ENCODE results near the gene NFATC1.
A peak's percentile ranks its signal among the peaks of the same experiment; 100 is the strongest.

The NFATC1 gene

DNA sequence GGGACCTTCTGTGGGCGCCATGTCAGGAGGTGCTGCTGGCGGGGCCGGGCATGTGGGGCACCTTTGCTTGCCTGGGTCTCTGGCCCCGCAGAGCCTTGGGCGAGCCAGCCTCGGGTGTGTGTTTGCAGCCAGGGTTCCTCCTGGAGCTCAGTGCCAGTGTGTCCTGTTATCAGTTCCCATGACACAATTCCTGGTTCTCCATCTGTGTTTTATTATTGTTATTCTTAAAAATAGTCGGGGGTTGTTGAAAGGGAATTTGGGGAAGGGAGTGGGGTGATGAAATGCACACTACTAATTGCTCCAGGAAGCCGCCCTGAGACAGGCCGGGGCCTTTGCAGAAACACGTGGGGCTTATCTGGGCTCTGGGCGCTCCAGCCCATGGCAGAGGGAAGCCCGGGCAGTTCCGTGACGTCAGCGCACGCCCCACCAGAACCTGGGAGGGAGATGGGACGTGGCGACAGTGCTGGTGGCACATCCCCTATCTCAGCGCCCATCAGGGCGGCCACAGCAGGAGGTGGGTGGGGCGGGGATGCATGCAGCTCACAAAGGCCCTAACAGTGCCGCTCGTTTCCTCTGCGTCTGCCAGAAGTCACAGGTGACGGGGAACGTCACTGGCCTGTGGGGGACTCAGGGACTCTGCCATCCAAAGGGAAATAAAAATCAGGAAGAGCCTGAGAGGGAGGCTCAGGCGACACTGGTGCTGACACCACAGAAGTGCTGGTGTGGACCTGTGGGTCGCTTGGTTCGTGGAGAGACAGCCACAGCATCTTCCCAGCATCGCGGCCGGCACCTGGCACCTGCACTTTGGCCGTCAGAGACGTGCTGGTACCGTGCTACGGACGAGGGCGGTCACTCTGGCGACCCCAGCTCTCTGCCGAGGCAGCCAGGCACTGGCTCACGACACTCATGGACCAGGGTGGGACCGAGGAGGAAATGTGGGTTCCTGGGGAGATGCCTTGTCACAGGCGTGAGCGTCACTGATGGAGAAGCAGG lies 131.0 kb downstream of the NFATC1 start:
- no peak for DNase-seq

DNA sequence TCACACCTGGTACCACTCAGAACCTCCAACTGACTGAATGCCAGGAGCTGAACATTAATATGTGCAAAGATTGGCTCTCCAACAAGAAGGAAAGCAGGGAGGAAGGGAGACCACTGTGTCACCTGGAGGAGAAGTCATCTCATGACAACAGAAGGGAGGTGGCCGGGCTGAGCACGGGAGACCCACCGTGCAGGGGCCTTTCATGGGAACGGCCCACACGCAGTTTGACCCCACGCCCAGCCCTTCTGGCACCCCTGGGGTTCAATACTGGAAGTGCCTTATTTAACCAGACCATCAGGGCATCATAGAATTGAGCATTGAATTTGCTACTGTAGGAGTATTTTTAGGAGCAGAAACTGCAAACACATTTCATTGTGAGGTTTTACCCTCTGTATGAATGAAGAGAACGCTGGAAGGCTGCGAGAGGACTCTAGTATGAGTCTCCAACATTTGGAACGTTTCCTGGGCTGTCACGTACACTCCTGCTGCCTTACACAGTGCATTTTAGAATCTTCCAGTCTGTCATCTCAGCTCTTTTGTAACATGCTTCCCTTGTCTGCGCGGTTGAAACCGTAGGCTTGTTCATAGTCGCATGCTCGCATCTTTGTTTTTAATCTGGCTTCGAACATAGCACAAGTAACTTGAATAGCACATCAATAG lies 132.1 kb downstream of the NFATC1 start:
- no peak for DNase-seq

DNA sequence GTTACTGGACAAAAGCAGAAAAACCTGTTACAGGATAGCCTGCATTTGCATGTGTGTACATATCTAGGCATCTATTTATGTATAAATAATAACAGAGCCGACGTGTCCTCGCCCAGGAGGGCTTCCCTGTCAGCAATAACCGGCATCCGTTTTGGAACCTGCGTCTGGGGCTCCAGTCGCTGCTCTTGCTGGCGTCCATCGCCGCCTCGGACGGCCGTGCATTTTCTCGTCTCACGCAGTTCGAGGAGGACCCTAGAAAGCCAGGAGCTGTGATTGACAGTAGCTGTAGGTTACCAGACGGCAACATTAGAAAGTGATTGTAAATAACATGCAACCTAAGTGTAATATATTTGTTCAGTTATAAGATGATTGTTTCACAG lies 132.6 kb downstream of the NFATC1 start:
- DNase-seq, result no peak

DNA sequence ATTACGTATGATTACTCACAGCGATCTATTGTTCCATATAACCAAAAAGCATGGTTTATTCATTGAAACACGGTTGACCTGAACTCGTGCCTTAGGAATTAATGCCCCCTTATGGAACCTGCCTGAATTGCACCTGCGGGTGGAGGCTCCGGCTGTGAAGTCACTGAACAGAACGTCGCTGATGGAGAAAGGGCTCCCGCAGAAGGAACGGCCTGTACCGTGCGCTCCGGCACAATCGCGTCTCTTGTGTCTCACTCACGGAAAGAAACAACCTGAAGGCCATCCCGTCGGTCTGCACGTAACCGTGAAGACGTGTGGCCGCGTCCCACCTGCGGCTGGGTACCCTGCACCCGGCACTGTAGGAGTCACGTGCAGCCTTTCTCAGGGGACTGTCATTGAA lies 133.1 kb downstream of the NFATC1 start:
- DNase-seq, result peak; percentile 83

DNA sequence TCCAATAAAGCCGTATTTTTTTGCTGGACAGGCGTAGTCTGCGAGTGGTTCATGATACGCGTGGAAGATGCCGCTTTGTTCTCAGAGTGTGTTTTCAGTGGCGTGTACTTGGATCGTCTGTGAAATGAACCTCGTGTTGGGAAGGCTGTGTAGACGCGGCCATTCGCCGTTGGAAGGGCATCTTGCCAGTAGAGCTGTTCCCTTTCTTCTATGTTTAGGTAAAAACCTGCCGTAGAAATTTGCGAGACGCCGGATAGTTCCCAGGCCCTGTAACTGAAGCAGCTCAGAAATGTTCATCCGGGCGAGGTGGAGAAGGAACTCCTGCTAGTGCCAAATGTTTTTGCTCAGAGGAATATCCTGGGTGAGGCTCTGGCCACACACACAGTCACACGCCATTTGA lies 133.6 kb downstream of the NFATC1 start:
- DNase-seq, result no peak

DNA sequence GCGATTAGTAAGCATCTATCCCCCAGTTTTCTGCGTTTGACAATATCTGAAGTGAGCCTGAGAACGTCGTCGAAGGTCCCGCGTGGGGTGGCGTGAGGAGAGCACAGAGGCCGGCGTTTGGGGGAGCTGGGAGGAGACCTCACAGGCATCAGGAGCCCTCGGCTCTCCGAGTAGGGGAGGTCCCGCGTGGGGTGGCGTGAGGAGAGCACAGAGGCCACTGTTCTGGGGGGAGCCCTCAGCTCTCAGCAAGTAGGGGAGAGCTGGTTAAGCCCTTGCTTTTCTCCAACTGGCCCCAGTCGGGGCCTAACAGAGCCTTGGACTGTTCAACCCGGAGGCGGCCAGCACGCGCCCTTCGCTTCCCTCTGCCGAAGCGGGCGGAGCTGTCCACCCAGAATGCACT lies 134.3 kb downstream of the NFATC1 start:
- DNase-seq, result no peak

DNA sequence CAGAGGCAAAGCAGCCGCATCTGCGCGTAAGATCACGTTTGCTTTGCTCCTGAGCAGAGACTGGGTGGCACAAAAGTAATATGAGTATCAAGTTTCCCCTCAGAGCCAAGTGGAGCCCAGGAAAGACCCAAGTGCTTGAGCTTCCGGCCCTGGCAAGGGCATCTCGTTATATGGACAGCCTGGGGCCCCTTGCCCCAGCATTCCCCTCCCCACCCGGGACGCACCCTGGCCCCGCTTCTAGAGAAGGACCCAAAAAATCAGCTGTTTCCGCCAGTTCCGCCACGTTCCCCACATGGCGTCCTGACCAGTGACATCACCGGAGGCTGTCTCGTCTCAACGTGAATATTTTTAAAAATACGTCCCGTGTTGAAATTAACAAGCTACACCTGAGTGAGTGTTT lies 135.1 kb downstream of the NFATC1 start:
- no peak for DNase-seq

DNA sequence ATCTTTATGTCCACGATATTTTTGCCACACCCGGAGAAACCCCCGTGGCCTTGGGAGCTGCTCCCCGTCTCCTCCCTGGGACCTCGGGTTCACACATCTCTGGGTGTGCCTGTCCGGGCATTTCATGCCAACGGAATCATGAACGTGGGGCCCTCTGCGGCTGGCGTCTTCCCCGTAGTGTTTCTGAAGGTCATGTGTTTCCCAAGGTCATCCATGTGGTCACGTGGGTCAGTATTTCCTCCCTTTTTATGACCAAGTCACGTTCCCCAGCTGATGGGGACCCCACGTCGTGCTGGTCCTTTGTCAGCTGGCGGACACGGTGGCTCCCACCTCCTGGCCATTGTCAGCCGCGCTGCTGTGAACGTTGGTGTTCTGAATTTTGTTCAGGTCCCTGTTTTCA lies 135.7 kb downstream of the NFATC1 start:
- no peak for DNase-seq

DNA sequence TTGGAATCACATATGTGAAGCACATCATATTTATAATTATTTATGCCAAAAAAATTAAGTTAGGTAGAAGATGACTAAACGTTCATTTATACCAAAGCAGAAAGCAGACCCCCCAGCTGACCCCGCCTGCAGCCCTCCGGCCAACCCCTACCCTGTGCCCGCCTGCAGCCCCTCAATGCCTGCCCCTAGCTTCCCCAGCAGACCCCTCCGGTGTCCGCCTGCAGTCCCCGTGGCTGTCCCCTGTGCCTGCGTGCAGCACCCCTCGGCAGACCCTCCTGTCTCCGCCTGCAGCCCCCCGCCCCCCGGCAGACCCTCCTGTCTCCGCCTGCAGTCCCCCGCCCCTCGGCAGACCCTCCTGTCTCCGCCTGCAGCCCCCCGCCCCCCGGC lies 136.2 kb downstream of the NFATC1 start:
- no peak for DNase-seq

DNA sequence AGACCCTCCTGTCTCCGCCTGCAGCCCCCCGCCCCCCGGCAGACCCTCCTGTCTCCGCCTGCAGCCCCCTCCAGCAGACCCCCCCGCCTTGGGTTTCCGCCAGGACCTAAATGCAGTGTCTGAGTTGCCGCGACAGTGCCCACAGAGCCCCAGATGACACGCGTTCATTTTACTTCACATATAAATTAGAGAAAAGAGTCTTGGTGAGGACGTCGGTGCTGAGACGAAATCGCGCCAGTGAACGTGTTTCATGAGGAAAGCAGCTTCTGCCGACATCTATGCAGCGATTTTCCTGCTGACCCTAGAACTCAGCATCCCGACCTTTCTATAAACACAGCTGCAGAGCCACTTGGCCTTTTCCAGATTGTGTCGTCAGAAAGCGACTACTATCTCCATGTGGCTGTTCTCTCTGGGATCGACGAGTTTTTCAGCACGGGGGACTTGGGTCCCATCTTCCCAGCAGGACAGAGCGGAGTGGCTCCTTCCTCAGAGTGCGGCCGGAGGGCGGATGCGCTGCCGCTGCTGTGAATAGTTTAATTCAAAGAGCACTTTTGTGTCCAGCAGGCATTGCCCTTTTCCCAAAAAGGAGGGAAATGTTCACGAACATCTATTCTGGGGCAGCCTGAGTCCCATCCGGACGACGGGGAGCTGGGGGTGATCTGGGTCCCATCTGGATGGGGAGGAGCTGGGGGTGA lies 136.7 kb downstream of the NFATC1 start:
- DNase-seq, result no peak

DNA sequence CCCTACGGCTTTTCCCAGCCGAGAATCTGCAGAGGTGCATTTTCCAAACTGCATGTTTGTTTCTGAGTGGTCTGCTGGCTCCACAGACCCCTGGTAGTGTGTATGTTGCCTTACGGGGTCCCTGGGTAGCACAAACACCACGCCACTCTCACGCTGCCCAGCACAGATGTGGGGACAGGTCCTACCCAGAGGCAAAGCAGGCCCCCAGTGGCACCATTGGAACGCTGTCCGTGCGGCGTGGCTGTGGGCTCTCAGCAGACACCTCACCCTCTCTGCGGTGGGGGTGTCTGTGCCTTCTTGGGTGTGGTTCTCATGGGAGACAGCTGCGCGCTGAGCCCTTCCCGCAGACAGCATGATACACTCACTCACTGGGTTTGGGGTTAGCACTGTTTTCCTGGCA lies 137.4 kb downstream of the NFATC1 start:
- DNase-seq, result no peak

DNA sequence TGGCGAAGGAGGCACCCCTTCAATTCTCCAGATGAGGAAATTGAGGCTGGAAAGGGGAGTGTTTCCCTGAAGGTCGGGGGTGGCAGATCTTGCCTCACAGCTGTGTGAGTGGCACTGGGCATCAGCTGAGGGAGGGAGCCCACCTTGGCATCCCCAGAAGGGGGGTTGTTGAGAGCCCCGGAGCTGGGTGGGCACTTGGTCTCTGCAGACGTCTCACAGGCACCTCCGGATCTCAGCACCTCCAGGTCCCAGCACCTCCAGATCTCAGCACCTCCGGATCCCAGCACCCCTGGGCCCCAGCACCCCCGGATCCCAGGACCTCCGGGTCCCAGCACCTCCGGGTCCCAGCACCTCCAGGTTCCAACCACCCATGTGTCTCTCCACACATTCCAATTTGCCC lies 137.9 kb downstream of the NFATC1 start:
- no peak for DNase-seq

DNA sequence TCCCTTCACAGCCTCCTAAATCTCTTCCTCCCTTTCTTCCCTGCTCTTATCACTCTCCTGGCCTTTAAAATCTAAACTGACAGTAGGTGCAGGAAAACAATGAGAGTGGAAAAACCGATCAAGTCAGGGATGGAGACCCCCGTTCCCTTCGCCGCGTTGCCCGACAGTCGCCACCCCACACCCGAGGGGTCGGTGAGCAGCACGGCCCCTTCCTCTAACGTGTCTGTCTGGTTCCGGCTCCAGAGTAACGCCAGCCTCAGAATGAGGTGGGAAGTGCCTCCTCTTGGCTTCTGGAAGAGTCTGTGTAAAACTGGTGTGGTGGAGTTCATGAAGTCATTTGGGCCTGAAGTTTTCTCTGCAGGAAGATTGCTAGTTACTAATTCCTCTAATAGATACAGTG lies 138.6 kb downstream of the NFATC1 start:
- no peak for DNase-seq

DNA sequence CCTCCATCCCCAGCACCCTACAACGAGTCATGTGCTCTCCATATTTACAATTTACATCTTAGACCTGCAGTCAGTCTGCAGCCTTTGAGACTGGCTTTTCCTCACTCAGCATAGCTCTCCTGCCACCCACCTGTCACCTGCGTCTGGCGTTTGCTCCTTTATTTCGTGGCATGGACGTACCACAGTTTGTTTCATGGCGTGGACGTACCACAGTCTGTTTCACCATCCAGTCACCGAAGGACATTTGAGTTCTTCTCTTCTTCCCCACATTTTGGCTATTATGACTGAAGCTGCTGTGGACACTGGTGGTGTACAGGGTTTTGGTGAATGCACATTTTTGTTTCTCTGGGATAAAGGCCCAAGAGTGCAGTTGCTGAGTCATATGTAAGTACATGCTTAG lies 142.0 kb downstream of the NFATC1 start:
- no peak for DNase-seq

DNA sequence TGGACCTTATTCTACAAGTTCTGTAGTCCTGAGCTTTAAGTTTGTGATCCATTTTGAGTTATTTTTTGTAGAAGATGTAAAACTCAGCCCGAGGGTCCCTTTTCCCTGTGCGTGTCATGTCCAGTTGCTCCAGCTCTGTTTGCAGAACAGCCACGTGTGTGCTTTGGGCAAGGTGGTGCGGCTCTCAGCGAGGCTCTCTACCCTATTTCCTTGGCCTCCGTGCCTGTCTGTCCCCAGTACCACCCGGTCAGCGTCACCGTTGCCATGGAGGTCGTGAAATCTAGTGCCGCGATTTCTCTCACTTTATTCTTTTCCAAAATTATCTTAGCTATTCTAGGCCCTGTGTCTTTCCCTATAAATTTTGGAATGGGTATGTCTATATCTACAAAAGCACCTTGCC lies 142.9 kb downstream of the NFATC1 start:
- DNase-seq, result no peak

DNA sequence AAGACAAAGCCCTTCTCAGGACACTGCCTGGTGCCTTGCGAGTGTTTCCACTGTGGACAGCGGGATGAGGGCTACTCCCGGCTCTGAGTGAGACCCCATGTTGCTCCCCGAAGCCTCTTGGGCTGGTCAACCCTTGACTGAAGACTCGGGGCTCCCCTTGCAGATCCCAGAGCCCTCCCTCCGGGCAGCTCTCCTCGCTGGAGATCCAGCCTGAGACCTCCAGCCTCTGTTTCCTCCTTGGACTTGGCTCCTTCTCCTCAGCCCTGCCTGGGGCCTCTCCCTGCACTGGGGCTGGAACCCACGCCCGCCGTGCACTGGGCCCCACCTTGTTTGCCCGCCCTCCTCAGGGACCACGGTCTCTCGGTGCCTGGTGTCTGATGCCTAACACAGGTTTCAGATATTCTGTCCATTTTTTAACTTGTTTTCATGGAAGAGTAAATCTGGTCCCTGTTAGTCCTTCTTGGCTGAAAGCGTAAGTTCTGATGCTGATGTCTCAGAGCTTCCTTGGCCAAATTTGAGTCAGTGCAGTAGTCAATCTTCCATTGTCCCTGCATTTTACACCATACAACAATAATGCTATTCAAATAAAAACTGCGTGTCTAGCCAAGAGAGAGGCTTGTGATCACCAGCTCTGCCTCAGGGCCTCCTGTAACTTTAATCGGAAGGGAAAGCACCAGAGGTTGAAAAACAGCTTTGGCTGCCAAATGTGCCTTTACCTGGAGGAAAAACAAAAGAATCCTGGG lies 144.6 kb downstream of the NFATC1 start:
- no peak for DNase-seq

DNA sequence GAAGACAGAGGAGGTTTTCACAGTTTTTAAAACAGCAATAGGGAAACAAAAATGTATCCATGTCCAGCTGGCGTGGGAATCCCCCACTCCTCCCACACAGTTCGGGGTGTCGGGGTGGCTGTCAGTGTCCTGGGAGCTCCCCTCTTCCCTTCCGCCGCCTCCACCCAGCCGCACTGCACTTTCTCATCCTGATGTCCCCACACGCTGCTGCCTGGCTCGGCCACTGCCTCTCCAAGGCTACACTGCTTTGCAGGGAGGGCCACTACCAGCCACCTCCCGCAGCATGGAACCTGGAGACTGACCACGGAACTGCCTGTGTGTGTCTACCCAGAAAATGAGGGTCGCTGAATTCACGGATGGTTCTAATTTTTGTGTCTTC lies 145.2 kb downstream of the NFATC1 start:
- no peak for DNase-seq

DNA sequence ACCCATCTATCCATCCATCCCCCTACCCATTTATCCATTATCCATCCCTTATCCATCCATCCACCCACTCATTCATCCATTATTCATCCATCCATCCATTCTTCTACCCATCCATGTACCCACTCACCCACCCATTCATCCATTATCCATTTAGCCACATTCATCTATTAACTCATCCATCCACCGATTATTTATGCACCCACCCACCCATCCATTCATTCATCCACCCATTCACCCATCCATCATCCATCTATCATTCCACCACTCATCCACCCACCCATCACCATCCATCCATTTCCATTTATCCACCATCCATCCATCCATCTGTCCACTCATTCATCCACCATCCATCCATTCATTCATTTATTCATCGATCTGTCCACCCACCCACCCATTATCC lies 146.5 kb downstream of the NFATC1 start:
- no peak for DNase-seq

DNA sequence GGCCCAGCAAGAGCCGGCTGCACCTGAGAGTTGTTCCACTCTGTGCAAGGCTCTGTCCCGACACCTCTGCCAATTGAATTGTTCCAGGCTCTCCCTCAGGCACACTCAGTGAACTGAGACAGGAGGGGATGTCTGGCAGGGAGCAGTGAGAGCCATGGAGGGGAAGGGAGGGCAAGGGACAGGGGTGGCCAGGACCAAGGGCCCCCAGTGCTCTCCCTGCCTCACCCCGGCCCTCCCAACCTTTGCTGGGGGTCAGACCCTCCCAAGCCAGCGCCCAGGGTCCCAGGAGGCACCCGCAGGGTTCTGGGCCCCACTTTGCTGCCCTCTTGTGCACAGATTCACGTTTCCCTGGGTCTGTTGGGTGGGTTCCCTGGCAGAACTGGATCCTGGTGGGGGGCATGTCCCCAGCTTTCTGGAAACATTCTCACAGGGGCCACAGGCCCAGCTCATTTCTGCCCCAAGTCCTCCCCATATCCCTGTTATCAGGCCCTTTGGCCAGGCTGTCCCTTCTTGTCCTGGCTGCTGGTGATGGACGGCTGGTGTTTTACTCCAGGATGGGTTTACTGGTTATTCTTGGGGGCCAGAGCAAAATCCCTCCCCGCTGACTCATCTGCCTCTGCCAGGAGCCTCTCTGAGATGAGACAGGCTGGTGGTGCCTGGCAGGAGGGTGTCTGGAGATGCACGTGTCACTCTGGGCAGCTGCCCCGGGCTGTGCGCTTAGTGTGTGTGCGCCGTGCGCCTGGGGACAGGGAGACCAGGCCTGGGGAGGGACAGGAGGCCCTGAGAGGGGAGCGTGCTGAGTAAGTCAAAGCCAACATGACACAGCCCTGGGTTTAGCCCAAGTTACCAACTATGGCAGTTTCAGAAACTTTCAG lies 147.4 kb downstream of the NFATC1 start:
- DNase-seq, result no peak

DNA sequence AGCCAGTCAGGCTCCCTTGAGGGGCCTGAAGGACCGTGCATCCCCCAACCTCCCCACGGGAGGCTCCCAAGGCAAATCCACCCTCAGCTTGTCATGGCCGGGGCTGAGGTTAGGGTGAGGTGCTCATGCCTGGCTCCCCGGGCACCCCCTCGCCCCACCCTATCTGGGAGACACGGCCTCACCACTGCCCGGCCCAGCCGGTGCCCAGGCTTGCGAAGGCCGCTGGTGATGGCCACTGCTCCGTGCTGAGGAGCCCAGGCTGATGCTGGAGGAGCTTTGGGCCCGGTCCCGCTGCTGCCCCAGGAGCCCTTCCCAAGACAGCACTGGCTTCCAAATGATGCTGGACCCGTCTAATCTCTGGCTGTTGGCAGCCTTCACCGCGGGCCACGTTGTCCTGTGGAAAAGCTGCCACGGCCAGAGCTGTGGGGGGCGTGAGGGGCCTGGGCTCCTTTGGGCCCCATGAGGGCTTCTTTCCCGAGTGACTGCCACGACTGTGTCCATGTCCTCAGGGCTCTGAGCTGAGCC lies 148.2 kb downstream of the NFATC1 start:
- no peak for DNase-seq

DNA sequence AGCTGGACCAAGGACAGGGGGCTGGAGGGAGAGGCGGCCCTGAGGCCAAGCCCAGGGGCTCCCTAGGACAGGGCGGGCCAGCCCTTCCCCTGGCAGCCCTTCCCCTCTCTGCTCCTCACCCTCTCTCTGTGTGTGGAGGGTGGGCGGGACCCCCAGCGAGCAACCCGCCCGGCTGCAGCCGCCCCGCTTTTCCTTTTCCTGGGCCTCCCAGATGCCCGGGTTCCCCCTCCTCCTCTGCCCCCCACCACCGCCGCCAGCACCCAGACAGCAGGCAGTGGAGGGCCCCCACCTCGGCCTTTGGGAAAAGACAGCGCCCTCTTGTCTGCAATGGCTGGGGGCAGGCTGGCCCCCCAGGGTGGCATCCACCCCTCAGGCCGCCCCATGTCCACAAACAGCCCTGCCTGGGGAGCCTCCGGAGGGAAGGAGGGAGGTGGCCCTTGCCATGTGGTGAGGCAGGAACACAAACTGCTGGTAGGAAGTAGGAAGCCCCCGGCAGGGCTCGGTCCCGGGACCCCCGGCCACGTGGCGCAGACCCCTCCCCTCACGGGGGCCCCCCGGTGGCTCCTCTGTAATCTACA lies 148.7 kb downstream of the NFATC1 start:
- no peak for DNase-seq

DNA sequence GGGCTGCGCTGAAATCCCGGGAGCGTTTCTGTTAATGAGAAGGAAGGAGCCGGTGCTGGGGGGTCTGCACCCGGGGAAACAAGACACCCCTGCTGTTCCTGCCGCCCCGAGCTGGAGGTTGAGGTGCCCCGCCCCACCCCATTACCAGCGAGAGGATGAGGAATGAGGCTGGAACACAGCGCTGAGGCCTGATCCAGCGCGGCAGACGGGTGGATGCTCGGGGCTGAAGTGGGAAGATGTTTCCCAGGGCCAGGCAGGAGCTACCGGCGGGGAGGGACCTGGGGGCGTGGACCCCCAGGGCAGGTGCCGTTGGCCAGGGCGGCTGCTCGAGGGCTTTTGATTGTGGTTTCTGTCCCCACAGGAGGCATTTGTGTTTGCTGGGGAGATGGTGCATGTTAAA lies 149.5 kb downstream of the NFATC1 start:
- DNase-seq, result no peak

Data from stimulated activated CD4-positive, alpha-beta T cell treated with anti-CD3 and anti-CD28 coated beads, Interleukin-4, amount 100 ng/mL, for 24 hours (primary cell).